ENCODE data around the gene RAPGEF4. TPM values are rescaled to one million over a fixed set of nuclear protein-coding genes. Genes with fewer than 3 reads are reported as not detected.
"Not testable (repeated sequence)": the region's sequence is repeated elsewhere in the genome, so short reads cannot be mapped to it uniquely, and the experiment has no call there.

RAPGEF4 gene
- total RNA-seq, 2 experiments from 2014 or later: 1.1 TPM

- H3K27ac Mint-ChIP-seq: no peak overlapping the region
- POLR2A ChIA-PET: no interaction called here
- H3K9me3 Mint-ChIP-seq: no peaks in the 10 kb centered on the region
- DNase-seq (no peak), ATAC-seq (ENCODE audit: low read depth) (no peak)
- H3K4me3 Mint-ChIP-seq: no peak overlapping the region
- no peaks in the 10 kb centered on the region for H3K4me1 Mint-ChIP-seq
- no peaks in the 10 kb centered on the region for H3K36me3 Mint-ChIP-seq
- peaks cover 5% of the 10 kb centered on the region for H3K27me3 Mint-ChIP-seq
These were observed 35.2 kb downstream of the RAPGEF4 start for GRCh38 chr2:172770887-172771286.

GRCh38 chr2:172772633-172773032 lies 37.0 kb downstream of the RAPGEF4 start:
- no peak overlapping the region for H3K27ac Mint-ChIP-seq
- ATAC-seq (ENCODE audit: low read depth): no peak
- DNase-seq: no peak
- H3K27me3 Mint-ChIP-seq: peaks cover 5% of the 10 kb centered on the region
- H3K36me3 Mint-ChIP-seq: no peaks in the 10 kb centered on the region
- H3K4me1 Mint-ChIP-seq: no peaks in the 10 kb centered on the region
- peaks cover 2% of the 10 kb centered on the region for H3K9me3 Mint-ChIP-seq
- no peak overlapping the region for H3K4me3 Mint-ChIP-seq
- POLR2A ChIA-PET: no interaction called here

- Mint-ChIP-seq H3K4me1 (no peaks in the 10 kb centered on the region), H3K27ac (no peak overlapping the region), H3K4me3 (no peak overlapping the region), H3K36me3 (no peaks in the 10 kb centered on the region), H3K27me3 (peaks cover 5% of the 10 kb centered on the region), H3K9me3 (peaks cover 2% of the 10 kb centered on the region)
- no peak for DNase-seq
- POLR2A ChIA-PET: no interaction called here
- ATAC-seq (ENCODE audit: low read depth): no peak
These were observed 38.7 kb downstream of the RAPGEF4 start for GRCh38 chr2:172774302-172774701.

GRCh38 chr2:172775319-172775718 lies 39.7 kb downstream of the RAPGEF4 start:
- Mint-ChIP-seq H3K27ac (no peak overlapping the region), H3K36me3 (no peaks in the 10 kb centered on the region), H3K27me3 (peaks cover 5% of the 10 kb centered on the region), H3K4me1 (no peaks in the 10 kb centered on the region), H3K9me3 (peaks cover 2% of the 10 kb centered on the region), H3K4me3 (no peak overlapping the region)
- POLR2A ChIA-PET: no interaction called here
- DNase-seq (no peak), ATAC-seq (ENCODE audit: low read depth) (no peak)

- no peaks in the 10 kb centered on the region for H3K4me1 Mint-ChIP-seq
These were observed 41.8 kb downstream of the RAPGEF4 start for GRCh38 chr2:172777431-172777830.

GRCh38 chr2:172782506-172783164 lies 47.0 kb downstream of the RAPGEF4 start:
- Mint-ChIP-seq H3K27me3 (peaks cover 10% of the 10 kb centered on the region), H3K27ac (no peak overlapping the region), H3K9me3 (no peaks in the 10 kb centered on the region), H3K36me3 (no peaks in the 10 kb centered on the region), H3K4me1 (no peaks in the 10 kb centered on the region), H3K4me3 (no peak overlapping the region)
- DNase-seq (no peak), ATAC-seq (ENCODE audit: low read depth) (no peak)
- POLR2A ChIA-PET: no interaction called here

More at GRCh38 chr2:172777431-172777830, 41.8 kb downstream of the RAPGEF4 start:
- Mint-ChIP-seq H3K27ac (no peak overlapping the region), H3K9me3 (peaks cover 2% of the 10 kb centered on the region), H3K4me3 (no peak overlapping the region), H3K27me3 (peaks cover 7% of the 10 kb centered on the region), H3K36me3 (no peaks in the 10 kb centered on the region)
- POLR2A ChIA-PET: no interaction called here
- DNase-seq (no peak), ATAC-seq (ENCODE audit: low read depth) (no peak)

- H3K27ac Mint-ChIP-seq: no peak overlapping the region
- ATAC-seq (ENCODE audit: low read depth) (no peak), DNase-seq (no peak)
- peaks cover 10% of the 10 kb centered on the region for H3K27me3 Mint-ChIP-seq
- H3K9me3 Mint-ChIP-seq: no peaks in the 10 kb centered on the region
- POLR2A ChIA-PET: no interaction called here
- H3K4me3 Mint-ChIP-seq: no peak overlapping the region
- no peaks in the 10 kb centered on the region for H3K4me1 Mint-ChIP-seq
- no peaks in the 10 kb centered on the region for H3K36me3 Mint-ChIP-seq
These were observed 47.7 kb downstream of the RAPGEF4 start for GRCh38 chr2:172783165-172783898.

- POLR2A ChIA-PET: no interaction called here
- no peak overlapping the region for H3K4me3 Mint-ChIP-seq
- ATAC-seq (ENCODE audit: low read depth) (no peak), DNase-seq (no peak)
- no peaks in the 10 kb centered on the region for H3K4me1 Mint-ChIP-seq
- H3K9me3 Mint-ChIP-seq: no peaks in the 10 kb centered on the region
- no peaks in the 10 kb centered on the region for H3K36me3 Mint-ChIP-seq
- peaks cover 4% of the 10 kb centered on the region for H3K27me3 Mint-ChIP-seq
- H3K27ac Mint-ChIP-seq: no peak overlapping the region
These were observed 53.2 kb downstream of the RAPGEF4 start for GRCh38 chr2:172788871-172789270.

- H3K36me3 Mint-ChIP-seq: no peaks in the 10 kb centered on the region
- H3K9me3 Mint-ChIP-seq: no peaks in the 10 kb centered on the region
- H3K4me1 Mint-ChIP-seq: no peaks in the 10 kb centered on the region
- ATAC-seq (ENCODE audit: low read depth): no peak
- no peak overlapping the region for H3K4me3 Mint-ChIP-seq
- POLR2A ChIA-PET: no interaction called here
- H3K27ac Mint-ChIP-seq: no peak overlapping the region
- H3K27me3 Mint-ChIP-seq: peaks cover 2% of the 10 kb centered on the region
- DNase-seq: no peak
These were observed 54.8 kb downstream of the RAPGEF4 start for GRCh38 chr2:172790404-172790803.

- H3K36me3 Mint-ChIP-seq: no peaks in the 10 kb centered on the region
- POLR2A ChIA-PET: no interaction called here
- H3K9me3 Mint-ChIP-seq: no peaks in the 10 kb centered on the region
- H3K27ac Mint-ChIP-seq: no peak overlapping the region
- H3K27me3 Mint-ChIP-seq: no peaks in the 10 kb centered on the region
- no peak for DNase-seq
- ATAC-seq (ENCODE audit: low read depth): no peak
- H3K4me3 Mint-ChIP-seq: no peak overlapping the region
- H3K4me1 Mint-ChIP-seq: no peaks in the 10 kb centered on the region
These were observed 56.3 kb downstream of the RAPGEF4 start for GRCh38 chr2:172791953-172792352.

- Mint-ChIP-seq H3K36me3 (no peaks in the 10 kb centered on the region), H3K9me3 (no peaks in the 10 kb centered on the region), H3K4me3 (no peak overlapping the region), H3K27ac (no peak overlapping the region), H3K4me1 (no peaks in the 10 kb centered on the region), H3K27me3 (no peaks in the 10 kb centered on the region)
- ATAC-seq (ENCODE audit: low read depth) (no peak), DNase-seq (no peak)
- POLR2A ChIA-PET: no interaction called here
These were observed 57.1 kb downstream of the RAPGEF4 start for GRCh38 chr2:172792711-172793110.

- DNase-seq; H3K4me1 Mint-ChIP-seq; H3K27ac Mint-ChIP-seq; ATAC-seq (ENCODE audit: low read depth); POLR2A ChIA-PET; H3K27me3 Mint-ChIP-seq; H3K36me3 Mint-ChIP-seq; H3K4me3 Mint-ChIP-seq: not testable (repeated sequence)
- H3K9me3 Mint-ChIP-seq: peaks cover 13% of the 10 kb centered on the region
These were observed 67.7 kb downstream of the RAPGEF4 start for GRCh38 chr2:172803308-172803707.

GRCh38 chr2:172804423-172804822 lies 68.8 kb downstream of the RAPGEF4 start:
- POLR2A ChIA-PET: no interaction called here
- no peaks in the 10 kb centered on the region for H3K27me3 Mint-ChIP-seq
- H3K36me3 Mint-ChIP-seq: no peaks in the 10 kb centered on the region
- H3K27ac Mint-ChIP-seq: no peak overlapping the region
- no peaks in the 10 kb centered on the region for H3K4me1 Mint-ChIP-seq
- peaks cover 13% of the 10 kb centered on the region for H3K9me3 Mint-ChIP-seq
- DNase-seq (no peak), ATAC-seq (ENCODE audit: low read depth) (no peak)
- no peak overlapping the region for H3K4me3 Mint-ChIP-seq

GRCh38 chr2:172806493-172806892 lies 70.8 kb downstream of the RAPGEF4 start:
- peaks cover 11% of the 10 kb centered on the region for H3K9me3 Mint-ChIP-seq
- H3K36me3 Mint-ChIP-seq: no peaks in the 10 kb centered on the region
- no peaks in the 10 kb centered on the region for H3K4me1 Mint-ChIP-seq
- POLR2A ChIA-PET: no interaction called here
- ATAC-seq (ENCODE audit: low read depth): no peak
- peaks cover 6% of the 10 kb centered on the region for H3K27me3 Mint-ChIP-seq
- no peak overlapping the region for H3K27ac Mint-ChIP-seq
- DNase-seq: no peak
- H3K4me3 Mint-ChIP-seq: no peak overlapping the region

All from activated naive CD8-positive, alpha-beta T cell treated with anti-CD3 and anti-CD28 coated beads, Interleukin-2, amount 10 ng/mL, durations not matched to agents 7 days and 5 days (primary cell).